Amygdala (tissue), 56 donors: Measurements from ENCODE around the gene TTBK2.

Experiments
- DNase-seq, 56 donors: peaks; one replicate each; lab custom pipeline; 2025; lab: John Stamatoyannopoulos, UW

TTBK2 gene

DNA sequence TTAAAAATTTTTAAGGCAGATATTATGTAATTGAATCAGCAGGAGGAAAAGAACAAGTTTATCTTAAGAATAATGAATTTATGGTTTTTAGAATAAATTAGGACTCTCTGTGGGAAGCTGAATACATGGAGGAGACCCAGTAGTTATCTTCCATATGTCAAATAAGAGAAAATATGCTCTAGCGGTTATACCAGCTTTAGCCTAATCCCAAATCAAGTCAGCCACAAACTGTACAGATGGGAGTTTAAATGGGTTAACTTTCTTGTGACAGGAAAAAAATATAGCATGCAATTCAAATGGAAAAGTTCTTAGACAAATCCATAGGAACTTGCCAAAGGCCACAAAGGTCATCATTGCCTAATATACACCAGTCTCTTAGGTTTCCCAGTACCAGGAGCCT lies 84.3 kb downstream of the TTBK2 start:
- no peak for DNase-seq

GRCh38 chr15:42832576-42832975 lies 88.0 kb downstream of the TTBK2 start:
- no peak for DNase-seq

DNA sequence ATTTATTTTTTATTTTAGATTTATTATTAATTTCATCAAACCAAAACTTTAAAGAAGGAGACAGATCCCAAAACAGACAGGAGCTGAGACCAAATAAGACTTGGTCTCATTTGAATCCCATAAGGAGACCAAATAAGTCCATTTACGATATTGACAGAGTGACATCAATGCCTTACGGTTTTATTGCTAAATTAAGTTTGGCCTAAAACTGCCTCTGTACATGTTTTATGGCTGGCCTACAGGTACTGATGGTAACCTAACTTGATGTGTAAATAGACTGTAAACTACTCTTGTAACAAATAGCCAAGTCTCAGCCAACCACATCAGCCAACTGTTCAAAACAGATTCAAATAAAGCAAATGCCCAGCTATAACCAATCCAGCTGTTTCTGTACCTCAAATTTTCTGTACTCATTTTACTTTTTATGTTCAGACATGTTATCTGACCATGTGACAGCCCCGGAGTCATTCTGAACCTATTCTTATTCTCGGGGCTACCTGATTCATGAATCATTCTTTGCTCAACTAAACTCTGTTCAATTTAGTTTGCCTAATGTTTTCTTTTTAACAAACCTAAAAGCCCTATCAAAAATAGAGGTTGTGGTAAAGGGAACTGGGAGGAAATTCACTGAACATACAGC lies 94.2 kb downstream of the TTBK2 start:
- DNase-seq = no peak

DNA sequence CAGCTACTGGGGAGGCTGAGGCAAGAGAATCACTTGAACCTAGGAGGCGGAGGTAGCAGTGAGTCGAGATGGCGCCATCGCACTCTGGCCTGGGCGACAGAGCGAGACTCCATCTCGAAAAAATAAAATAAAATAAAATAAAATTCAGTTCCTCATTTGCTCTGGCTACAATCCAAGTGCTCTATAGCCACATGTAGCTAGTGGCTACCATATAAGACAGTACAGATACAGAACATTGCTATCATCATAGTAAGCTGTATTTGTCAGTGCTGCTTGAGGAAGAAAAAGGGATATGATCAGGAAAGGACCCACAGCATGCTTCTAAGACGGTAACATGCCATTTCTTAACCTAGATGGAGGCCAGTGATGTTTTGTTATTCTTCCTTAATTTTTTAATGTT lies 95.0 kb downstream of the TTBK2 start:
- no peak for DNase-seq

DNA sequence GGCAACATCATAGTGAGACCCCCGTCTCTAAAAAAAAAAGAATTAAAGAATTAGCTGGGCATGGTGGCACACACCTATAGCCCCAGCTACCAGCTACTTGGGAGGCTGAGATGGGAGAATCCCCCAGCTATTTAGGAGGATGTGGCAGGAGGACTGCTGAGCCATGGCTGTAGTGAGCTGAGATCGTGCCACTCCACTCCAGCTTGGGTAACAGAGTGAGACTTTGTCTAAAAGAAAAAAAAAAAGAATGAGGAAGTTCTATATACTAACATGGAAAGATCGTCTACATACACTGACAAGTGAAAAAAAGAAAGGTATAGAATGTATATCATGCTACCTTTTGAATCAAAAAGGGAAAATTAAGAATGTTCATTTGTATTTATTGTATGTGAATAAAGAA lies 99.8 kb downstream of the TTBK2 start:
- DNase-seq = no peak

GRCh38 chr15:42819786-42820185 lies 100.8 kb downstream of the TTBK2 start:
- no peak for DNase-seq

DNA sequence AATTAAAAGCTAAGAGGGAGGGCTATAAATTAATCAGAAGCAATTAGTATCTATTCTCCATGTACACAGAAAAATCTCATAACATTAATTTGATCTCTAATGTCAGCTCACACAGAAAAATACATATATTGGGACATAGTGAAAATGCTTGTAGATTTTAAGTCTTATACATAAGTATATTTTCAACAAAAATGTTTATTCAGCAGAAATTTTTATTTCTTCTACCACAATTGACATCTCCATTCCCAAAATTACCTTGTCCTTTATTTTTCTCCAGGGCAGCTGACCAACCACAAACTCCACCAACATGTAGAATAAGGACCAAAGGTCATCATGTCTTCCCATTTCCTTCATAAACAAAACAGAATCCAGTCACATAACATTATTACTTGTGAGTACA lies 109.1 kb downstream of the TTBK2 start:
- no peak for DNase-seq

- no peak for DNase-seq
These were observed 111.7 kb downstream of the TTBK2 start for GRCh38 chr15:42808913-42809312.

GRCh38 chr15:42805266-42805665 lies 115.3 kb downstream of the TTBK2 start:
- DNase-seq = no peak

DNA sequence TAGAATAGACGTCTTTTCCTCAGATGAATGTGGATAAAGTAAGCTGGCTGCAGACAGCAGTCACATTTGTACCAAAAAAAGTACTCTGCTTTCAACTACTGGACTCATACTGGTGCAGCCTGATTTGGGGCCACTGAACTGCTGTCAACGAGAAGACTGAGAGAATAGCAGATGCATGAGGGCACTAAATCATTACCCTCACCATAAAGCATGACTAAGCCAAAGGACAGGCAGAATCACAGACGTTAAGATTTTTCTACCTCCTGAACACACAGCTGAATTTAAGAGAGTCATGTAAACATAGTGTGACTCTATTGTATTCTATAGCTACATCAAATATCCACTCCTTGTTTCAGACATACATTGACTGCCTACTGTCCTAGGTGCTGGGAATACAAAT lies 115.8 kb downstream of the TTBK2 start:
- DNase-seq = no peak

- DNase-seq = no peak
These were observed 117.1 kb downstream of the TTBK2 start for GRCh38 chr15:42803436-42803835.

- DNase-seq = no peak
These were observed 118.4 kb downstream of the TTBK2 start for GRCh38 chr15:42802168-42802567.

- DNase-seq = no peak
These were observed 119.7 kb downstream of the TTBK2 start for GRCh38 chr15:42800731-42801474.

GRCh38 chr15:42798802-42799201 lies 121.8 kb downstream of the TTBK2 start:
- DNase-seq = no peak

DNA sequence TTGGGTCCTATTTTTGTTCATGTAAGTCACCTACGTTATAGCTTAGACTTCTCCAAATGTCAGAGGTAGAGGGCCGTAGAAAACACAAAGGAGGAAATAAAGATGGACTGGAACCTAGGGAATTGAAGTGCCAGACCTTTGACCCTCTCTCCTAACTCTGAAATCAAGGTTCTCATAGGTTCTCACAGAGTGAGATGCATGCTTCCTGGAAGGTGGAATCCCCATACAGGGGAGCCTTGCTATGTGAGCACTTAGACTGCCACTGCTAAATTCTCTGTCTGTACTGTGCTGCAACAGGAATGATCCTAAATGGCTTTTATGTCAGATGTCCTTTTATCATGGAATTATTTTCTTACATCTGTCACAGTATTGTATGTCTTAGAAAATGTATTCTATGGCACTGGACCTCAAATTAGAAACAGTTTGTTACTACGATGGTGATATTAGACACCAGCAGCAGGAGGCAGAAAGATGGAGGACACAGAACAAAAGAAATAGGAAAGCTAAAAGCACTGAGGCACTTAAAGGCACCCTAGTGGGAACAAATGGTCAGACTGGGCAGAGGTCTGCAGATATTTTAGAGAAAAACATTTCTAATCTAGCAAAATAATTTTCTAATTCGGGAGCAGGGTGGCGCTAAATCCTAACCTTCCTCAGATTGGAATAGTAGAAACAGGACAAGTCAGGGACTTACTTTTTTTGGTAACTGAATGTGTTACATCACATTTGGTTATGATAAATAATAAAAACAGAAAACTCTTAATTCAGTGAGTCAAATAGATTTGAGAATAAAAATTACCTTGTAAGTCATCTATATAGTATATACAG lies 123.4 kb downstream of the TTBK2 start:
- DNase-seq = no peak

DNA sequence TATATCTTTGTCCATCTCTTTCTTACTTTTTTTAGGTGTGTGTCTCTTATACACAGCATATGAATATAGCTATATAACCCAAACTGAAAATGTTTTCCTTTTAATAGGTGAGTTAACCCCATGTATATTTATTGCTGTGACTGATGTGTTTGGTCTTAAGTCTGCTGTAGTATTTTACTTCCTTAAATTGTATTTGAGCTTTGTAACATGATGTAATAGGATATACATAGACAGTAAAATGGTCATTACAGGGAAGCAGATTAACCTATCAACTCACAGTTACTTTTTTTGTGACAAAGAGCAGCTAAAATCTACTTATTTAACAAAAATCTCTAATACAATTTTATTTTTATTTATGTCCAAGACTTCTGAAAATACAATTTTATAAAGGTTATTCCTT lies 131.9 kb downstream of the TTBK2 start:
- no peak for DNase-seq

DNA sequence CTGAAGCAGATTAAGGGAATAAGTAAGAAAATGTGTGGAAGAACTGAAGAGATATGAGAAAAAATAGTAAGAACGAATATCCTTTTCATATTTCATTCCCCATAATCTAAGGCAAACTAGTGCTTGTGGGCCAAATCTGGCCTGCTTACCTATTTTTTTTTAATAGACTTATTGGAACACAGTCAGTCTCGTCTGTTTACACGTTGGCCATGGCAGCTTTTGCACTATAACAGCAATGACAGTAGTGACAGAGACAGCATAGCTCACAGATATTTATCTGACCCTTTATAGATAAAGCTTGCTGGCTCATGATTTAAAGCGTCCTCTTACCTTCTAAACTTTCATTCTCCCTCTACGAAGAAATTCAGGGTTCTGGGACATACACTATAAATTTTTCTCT lies 133.6 kb downstream of the TTBK2 start:
- no peak for DNase-seq

DNA sequence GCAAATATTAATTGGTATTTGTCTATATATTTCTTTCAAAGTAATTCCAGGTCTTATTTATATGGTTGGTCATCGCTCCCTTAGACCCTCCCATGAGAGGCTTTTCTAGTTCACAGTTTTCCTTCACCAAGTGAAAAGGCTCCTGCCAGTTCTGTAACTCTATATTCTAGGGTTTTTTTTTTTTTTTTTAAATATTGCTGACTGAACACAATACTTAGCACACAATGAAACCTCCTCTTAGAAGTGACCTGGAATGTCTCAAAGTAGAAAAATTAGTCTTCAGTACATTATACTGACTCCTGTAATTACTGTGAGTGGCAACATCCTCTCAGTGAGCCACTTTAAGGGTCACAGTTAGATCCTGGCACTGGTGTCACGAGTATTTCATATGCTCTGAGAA lies 135.0 kb downstream of the TTBK2 start:
- no peak for DNase-seq

GRCh38 chr15:42784705-42785104 lies 135.9 kb downstream of the TTBK2 start:
- DNase-seq = no peak

DNA sequence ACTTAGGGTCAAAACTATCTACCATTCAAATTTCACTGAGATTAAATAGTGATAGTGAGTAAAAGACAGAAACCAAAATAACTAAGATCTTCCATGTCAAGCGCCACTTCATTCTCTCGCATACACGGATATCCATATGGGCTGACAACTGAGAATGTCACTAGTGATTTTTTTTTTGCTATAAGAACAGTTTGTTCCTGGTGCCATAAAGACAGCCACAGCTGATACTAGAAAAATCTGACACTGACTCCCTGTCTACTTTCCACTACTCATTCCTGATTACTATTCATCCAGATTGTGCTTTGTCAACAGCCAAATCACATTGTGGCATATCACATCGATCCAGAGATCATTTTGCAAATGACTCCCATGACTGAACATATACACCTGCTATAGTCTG lies 137.9 kb downstream of the TTBK2 start:
- DNase-seq = no peak

DNA sequence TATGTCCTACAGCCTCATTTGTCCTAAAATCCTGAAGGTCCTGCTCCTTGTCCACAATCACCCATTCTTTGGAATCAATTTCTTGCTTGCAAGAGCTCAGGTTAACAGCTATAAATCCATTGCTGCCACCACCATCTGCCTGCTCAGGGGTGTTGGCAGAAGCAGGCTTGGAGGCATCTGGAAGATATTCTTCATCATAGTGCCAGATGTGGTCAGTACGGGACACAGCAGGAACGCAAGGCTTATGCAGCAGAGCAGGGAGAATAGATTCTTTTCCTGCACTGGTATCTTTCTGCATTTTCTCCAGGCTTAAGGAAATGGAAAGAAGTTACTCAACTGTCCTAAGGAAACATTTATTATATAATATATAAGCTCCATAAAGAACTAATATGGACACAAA lies 145.2 kb downstream of the TTBK2 start:
- no peak for DNase-seq

GRCh38 chr15:42772901-42773300 lies 147.7 kb downstream of the TTBK2 start:
- DNase-seq = no peak
